Measurements from ENCODE around the gene CPNE2. TPM values are rescaled to one million over a fixed set of nuclear protein-coding genes. Genes with fewer than 3 reads are reported as not detected.
A peak's percentile ranks its signal among the peaks of the same experiment; 100 is the strongest.
"Not testable (repeated sequence)": the region's sequence is repeated elsewhere in the genome, so short reads cannot be mapped to it uniquely, and the experiment has no call there.

Gene CPNE2
- polyA plus RNA-seq, 2 of the 4 experiments (the other 2 are of a cell fraction): 36.7 TPM

DNA sequence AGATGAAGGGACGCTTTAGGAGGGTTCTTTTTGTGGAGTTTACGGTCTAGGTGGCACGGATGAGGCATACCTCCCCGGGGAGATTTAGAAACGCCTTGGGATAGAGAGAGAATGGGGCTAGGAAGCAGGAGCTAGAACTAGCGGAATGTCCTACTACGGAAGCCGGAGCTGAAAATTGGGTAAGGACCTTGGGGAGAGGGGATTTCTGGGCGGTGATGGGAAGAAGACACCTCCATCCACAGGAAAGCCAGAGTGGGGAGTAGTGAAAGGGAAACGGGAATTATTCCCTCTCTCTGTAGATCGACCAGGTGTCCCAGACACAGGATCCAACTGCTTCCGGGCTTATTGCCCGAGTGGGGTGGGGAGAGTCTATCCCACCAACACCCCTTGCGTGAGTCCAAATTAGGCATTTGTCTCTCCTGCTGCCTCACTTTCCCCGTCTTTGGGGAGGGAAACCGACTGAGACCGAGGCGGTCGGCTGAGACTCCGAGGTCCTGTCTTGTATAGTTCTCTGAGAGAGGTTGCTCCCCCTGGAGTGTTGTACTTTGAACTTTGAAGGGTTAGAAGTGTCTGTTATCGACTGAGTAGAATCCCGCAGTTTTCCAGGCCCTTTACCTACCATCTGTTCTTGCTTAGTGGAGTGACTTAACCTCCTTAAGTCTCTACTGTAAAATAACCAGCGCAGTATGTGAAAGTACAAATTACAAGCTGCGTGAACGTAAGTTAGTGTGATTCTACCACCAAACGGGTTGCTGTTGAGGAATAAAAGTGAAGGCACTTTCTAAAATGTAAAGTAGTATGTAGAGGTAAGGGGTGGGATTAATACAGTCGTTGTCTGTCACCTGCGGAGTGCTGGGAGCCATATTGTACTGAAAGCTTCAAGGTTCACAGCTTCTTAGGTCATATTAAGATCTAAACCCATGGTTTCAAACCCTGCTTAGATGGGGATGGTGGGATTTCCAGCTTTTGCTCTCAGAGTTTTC is 94.8 kb downstream of the CPNE2 start (continued):
- no peak for TF ChIP-seq JUNB (IDR thresholded peaks at IDR 0.05)
- TF ChIP-seq ZFP36 (IDR thresholded peaks at IDR 0.05; ENCODE audit: borderline replicate concordance, partially characterized antibody): no peak
- no peak for TF ChIP-seq JUN (IDR thresholded peaks at IDR 0.05)
- TF ChIP-seq, protein P1, sequence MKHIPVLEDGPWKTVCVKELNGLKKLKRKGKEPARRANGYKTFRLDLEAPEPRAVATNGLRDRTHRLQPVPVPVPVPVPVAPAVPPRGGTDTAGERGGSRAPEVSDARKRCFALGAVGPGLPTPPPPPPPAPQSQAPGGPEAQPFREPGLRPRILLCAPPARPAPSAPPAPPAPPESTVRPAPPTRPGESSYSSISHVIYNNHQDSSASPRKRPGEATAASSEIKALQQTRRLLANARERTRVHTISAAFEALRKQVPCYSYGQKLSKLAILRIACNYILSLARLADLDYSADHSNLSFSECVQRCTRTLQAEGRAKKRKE (CRISPR knock-in tag; IDR thresholded peaks at IDR 0.05; ENCODE audit: low read depth): no peak
- TF ChIP-seq CHD4 (IDR thresholded peaks at IDR 0.05; ENCODE audit: borderline replicate concordance): no peak

- Histone ChIP-seq H3K4me3 (peak overlapping the region; percentile 79), H3K27ac (peak overlapping the region; percentile 88 to 99), H3K4me2 (peak overlapping the region; percentile 91), H3K4me1 (peaks cover 43% of the 10 kb centered on the region)
- H3K9me3 ChIP-seq; POLR2A ChIA-PET; CTCF ChIA-PET; ATAC-seq; DNase-seq (ENCODE audit: low read depth in 1 of 2, low spot score in 1 of 2): not testable (repeated sequence)
- FAIRE-seq: peak; percentile 59
- 80% methylated on average over 18 of the region's 18 CpGs for WGBS (ENCODE audit: missing lambda C conversion rate)
Measured at GRCh38 chr16:57187902-57188710, 95.7 kb downstream of the CPNE2 start.

DNA sequence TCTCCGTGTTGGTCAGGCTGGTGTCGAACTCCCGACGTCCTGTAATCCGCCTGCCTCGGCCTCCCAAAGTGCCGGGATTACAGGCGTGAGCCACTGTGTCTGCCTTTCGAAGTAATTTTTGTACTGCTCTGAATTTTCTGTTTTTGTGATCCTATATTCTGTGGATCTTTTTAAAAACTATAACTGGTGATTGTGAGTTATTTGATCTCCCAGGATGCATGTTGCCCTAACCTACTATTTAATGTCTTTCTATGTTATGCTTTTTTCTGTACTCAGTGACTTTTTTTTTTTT is 96.3 kb downstream of the CPNE2 start:
- ChIA-PET CTCF (interaction anchor here (0.6 kb wide), 1 partner anchor 25 kb away, joined by 3 read pairs; no protein-coding TSS in a partner anchor), POLR2A (no interaction called here)
- Histone ChIP-seq H3K4me1 (peaks cover 49% of the 10 kb centered on the region), H3K4me3 (no peak overlapping the region), H3K4me2 (peak overlapping the region; percentile 91), H3K27ac (no peak overlapping the region), H3K9me3 (no peaks in the 10 kb centered on the region)
- FAIRE-seq (no peak), DNase-seq (ENCODE audit: low read depth in 1 of 2, low spot score in 1 of 2) (no peak), ATAC-seq (no peak)
- no peak for TF ChIP-seq EP300 (IDR thresholded peaks at IDR 0.05)
- TF ChIP-seq NFE2L2 (conservative IDR thresholded peaks at IDR 0.05; ENCODE audit: low read length): no peak
- no peak for TF ChIP-seq CHD2 (IDR thresholded peaks at IDR 0.05; ENCODE audit: low read length, partially characterized antibody)
- TF ChIP-seq POLR2AphosphoS2 (conservative IDR thresholded peaks at IDR 0.05; ENCODE audit: low read length): no peak
- TF ChIP-seq FOSB (CRISPR knock-in tag; IDR thresholded peaks at IDR 0.05): no peak
- no peak for TF ChIP-seq RAD21 (conservative IDR thresholded peaks at IDR 0.05 in 1 of 2, IDR thresholded peaks at IDR 0.05 in 1 of 2)
- TF ChIP-seq HEYL (CRISPR knock-in tag; IDR thresholded peaks at IDR 0.05): no peak
- TF ChIP-seq GATA3 (IDR thresholded peaks at IDR 0.05; ENCODE audit: borderline replicate concordance): no peak
- TF ChIP-seq NPAS2 (CRISPR knock-in tag; IDR thresholded peaks at IDR 0.05; ENCODE audit: borderline replicate concordance): no peak
- no peak for TF ChIP-seq SREBF2 (IDR thresholded peaks at IDR 0.05)
- TF ChIP-seq SMC3 (IDR thresholded peaks at IDR 0.05): no peak
- no peak for TF ChIP-seq CBX2 (IDR thresholded peaks at IDR 0.05; ENCODE audit: borderline replicate concordance, low read depth)
- TF ChIP-seq EHMT2 (IDR thresholded peaks at IDR 0.05; ENCODE audit: low read depth): no peak
- 95% methylated on average over 9 of the region's 9 CpGs for WGBS (ENCODE audit: missing lambda C conversion rate)

DNA sequence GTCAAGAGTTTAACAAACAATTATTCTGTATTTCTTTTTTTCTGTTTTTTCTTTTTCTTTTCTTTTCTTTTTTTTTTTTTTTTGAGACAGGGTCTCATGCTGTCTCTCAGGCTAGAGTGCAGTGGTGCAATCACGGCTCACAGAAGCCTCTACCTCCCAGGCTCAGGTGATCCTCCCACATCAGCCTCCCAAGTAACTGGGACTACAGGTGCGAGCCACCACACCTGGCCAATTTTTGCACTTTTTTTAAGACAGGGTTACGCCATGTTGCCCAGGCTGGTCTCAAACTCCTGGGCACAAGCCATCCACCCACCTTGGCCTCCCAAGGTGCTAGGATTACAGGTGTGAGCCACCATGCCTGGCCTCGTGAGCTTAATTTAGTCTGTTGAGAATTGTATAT is 97.1 kb downstream of the CPNE2 start:
- peaks cover 56% of the 10 kb centered on the region for H3K4me1 ChIP-seq
- FAIRE-seq; ATAC-seq; POLR2A ChIA-PET; H3K4me3 ChIP-seq; DNase-seq (ENCODE audit: low read depth in 1 of 2, low spot score in 1 of 2); H3K4me2 ChIP-seq; H3K9me3 ChIP-seq: not testable (repeated sequence)
- 97% methylated on average over 4 of the region's 4 CpGs for WGBS (ENCODE audit: missing lambda C conversion rate)
- CTCF ChIA-PET: interaction anchor here (0.6 kb wide), 1 partner anchor 26 kb away, joined by 3 read pairs; no protein-coding TSS in a partner anchor
- peak overlapping the region; percentile 17 to 86; a peak in 2 of 6 replicates for H3K27ac ChIP-seq

All from A549 (cell line).